HUES6 (cell line): ENCODE measurements around the gene HS3ST3A1.
"Not testable (repeated sequence)": the region's sequence is repeated elsewhere in the genome, so short reads cannot be mapped to it uniquely, and the experiment has no call there.

Experiments
- H3K27ac ChIP-seq: 2 replicates; pipeline ENCODE4 v1.7.0; 2013; ENCODE audit warnings: low read depth, mild to moderate bottlenecking, low read length, inconsistent platforms
- H3K27me3 ChIP-seq: 2 replicates; pipeline ENCODE4 v1.6.1; 2013; ENCODE audit warnings: low read length; ENCODE audit not compliant: control insufficient read depth, insufficient read depth
- H3K36me3 ChIP-seq: 2 replicates; pipeline ENCODE4 v1.6.1; 2013; ENCODE audit warnings: low read length; ENCODE audit not compliant: control insufficient read depth, insufficient read depth
- H3K4me1 ChIP-seq: 2 replicates; pipeline ENCODE4 v1.6.1; 2013; ENCODE audit warnings: low read length; ENCODE audit not compliant: control insufficient read depth, insufficient read depth
- H3K4me3 ChIP-seq: 2 replicates; pipeline ENCODE4 v1.5.1; 2013; ENCODE audit warnings: low read depth, low read length
- H3K9ac ChIP-seq: one replicate; pipeline ENCODE4 v1.6.1; 2013; ENCODE audit warnings: mild to moderate bottlenecking, low read length
- H3K9me3 ChIP-seq: 2 replicates; pipeline ENCODE4 v1.6.1; 2013; ENCODE audit warnings: low read depth, low read length; ENCODE audit not compliant: control insufficient read depth, insufficient read depth

Gene HS3ST3A1

GRCh38 chr17:13550291-13550690 is 51.4 kb downstream of the HS3ST3A1 start:
- Histone ChIP-seq H3K9ac (no peak overlapping the region), H3K27me3 (no peaks in the 10 kb centered on the region), H3K36me3 (peaks cover 9% of the 10 kb centered on the region), H3K9me3 (peaks cover 7% of the 10 kb centered on the region; the same call in 1 of the 2 replicates), H3K4me1 (no peaks in the 10 kb centered on the region; the same call in 1 of the 2 replicates), H3K4me3 (no peak overlapping the region), H3K27ac (no peak overlapping the region)

DNA sequence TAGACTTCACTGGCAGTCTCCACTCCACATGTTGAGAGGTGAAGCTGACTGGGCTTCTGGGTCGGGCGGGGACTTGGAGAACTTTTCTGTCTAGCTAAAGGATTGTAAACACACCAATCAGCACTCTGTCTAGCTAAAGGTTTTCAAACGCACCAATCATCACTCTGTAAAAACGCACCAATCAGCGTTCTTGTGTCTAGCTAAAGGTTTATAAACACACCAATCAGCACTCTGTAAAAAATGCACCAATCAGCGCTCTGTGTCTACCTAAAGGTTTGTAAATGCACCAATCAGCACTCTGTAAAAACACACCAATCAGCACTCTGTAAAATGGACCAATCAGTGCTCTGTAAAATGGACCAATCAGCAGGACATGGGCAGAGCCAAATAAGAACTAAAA is 53.2 kb downstream of the HS3ST3A1 start:
- not testable (repeated sequence) for H3K9ac ChIP-seq, H3K36me3 ChIP-seq, H3K9me3 ChIP-seq, H3K27ac ChIP-seq, H3K27me3 ChIP-seq, H3K4me3 ChIP-seq, H3K4me1 ChIP-seq

DNA sequence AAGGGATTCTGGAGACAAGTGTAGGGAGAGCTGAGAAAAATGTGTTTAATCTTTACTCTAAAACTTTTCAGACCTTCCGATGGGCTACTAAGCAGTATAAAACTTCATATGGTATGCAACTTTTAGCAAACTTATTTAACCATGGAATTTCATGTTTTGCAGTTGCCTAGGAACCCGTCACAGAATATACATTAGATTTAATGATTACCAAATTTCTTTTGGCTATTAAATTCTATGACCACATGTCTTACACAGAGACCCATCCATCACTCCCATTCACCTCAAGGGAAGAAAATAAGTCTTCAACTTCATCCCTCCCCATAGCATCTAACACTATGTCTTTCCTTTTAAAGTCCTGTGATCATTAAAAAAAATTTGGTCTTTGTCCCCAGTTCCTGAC is 54.9 kb downstream of the HS3ST3A1 start:
- Histone ChIP-seq H3K36me3 (peaks cover 9% of the 10 kb centered on the region; the same call in 1 of the 2 replicates), H3K9me3 (peaks cover 4% of the 10 kb centered on the region; the same call in 1 of the 2 replicates), H3K27me3 (no peaks in the 10 kb centered on the region), H3K27ac (no peak overlapping the region), H3K9ac (no peak overlapping the region), H3K4me3 (no peak overlapping the region), H3K4me1 (no peaks in the 10 kb centered on the region)

GRCh38 chr17:13545941-13546340 is 55.8 kb downstream of the HS3ST3A1 start:
- Histone ChIP-seq H3K9ac (no peak overlapping the region), H3K9me3 (peaks cover 4% of the 10 kb centered on the region; the same call in 1 of the 2 replicates), H3K4me3 (no peak overlapping the region), H3K36me3 (peaks cover 9% of the 10 kb centered on the region; the same call in 1 of the 2 replicates), H3K27ac (no peak overlapping the region), H3K4me1 (no peaks in the 10 kb centered on the region), H3K27me3 (no peaks in the 10 kb centered on the region)

- H3K9ac ChIP-seq = no peak overlapping the region
- H3K27me3 ChIP-seq = no peaks in the 10 kb centered on the region
- H3K36me3 ChIP-seq = 0 out of 2 replicates have a peak, but pooled peaks cover 9% of the 10 kb centered on the region
- H3K9me3 ChIP-seq = no peaks in the 10 kb centered on the region
- H3K27ac ChIP-seq = no peak overlapping the region
- no peak overlapping the region for H3K4me3 ChIP-seq
- H3K4me1 ChIP-seq = no peaks in the 10 kb centered on the region
Measured at GRCh38 chr17:13544765-13545164, 57.0 kb downstream of the HS3ST3A1 start.

- Histone ChIP-seq H3K4me3 (no peak overlapping the region), H3K36me3 (0 out of 2 replicates have a peak, but pooled peaks cover 5% of the 10 kb centered on the region), H3K9ac (no peak overlapping the region), H3K9me3 (peaks cover under 1% of the 10 kb centered on the region; the same call in 1 of the 2 replicates), H3K27ac (no peak overlapping the region), H3K4me1 (no peaks in the 10 kb centered on the region), H3K27me3 (no peaks in the 10 kb centered on the region)
Measured at GRCh38 chr17:13544292-13544691, 57.4 kb downstream of the HS3ST3A1 start.

- H3K4me1 ChIP-seq = no peaks in the 10 kb centered on the region
- no peak overlapping the region for H3K9ac ChIP-seq
- H3K27me3 ChIP-seq = no peaks in the 10 kb centered on the region
- 0 out of 2 replicates have a peak, but pooled peaks cover 5% of the 10 kb centered on the region for H3K36me3 ChIP-seq
- H3K9me3 ChIP-seq = peaks cover 4% of the 10 kb centered on the region; the same call in 1 of the 2 replicates
- H3K4me3 ChIP-seq = no peak overlapping the region
- no peak overlapping the region for H3K27ac ChIP-seq
Measured at GRCh38 chr17:13542636-13543035, 59.1 kb downstream of the HS3ST3A1 start.

GRCh38 chr17:13541032-13541480 is 60.7 kb downstream of the HS3ST3A1 start:
- Histone ChIP-seq H3K27me3 (no peaks in the 10 kb centered on the region), H3K4me1 (no peaks in the 10 kb centered on the region), H3K9me3 (peaks cover 4% of the 10 kb centered on the region; the same call in 1 of the 2 replicates), H3K36me3 (peaks cover 5% of the 10 kb centered on the region; the same call in 1 of the 2 replicates), H3K27ac (no peak overlapping the region), H3K4me3 (no peak overlapping the region), H3K9ac (no peak overlapping the region)

DNA sequence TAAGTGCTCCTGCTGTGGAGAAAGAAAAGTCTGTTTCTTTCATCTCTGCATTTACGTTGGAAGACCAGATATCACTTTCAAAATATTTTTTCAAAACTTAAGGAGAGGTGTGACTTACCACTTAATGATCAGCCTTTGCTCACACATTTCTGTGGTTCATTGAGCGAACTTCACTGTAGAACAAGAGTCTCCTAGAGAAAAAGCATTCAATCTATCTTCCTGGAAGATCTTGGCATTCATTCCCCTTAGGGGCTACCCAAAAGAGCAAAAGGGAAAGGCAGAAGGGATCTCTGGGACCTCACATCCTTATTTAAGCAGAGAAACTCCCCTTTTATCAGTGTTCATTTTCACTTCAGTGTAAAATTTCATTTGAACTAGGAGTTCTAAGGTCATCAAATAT is 61.2 kb downstream of the HS3ST3A1 start:
- no peak overlapping the region for H3K9ac ChIP-seq
- H3K4me1 ChIP-seq = no peaks in the 10 kb centered on the region
- H3K9me3 ChIP-seq = peaks cover 4% of the 10 kb centered on the region; the same call in 1 of the 2 replicates
- no peak overlapping the region for H3K27ac ChIP-seq
- peaks cover 5% of the 10 kb centered on the region; the same call in 1 of the 2 replicates for H3K36me3 ChIP-seq
- no peaks in the 10 kb centered on the region for H3K27me3 ChIP-seq
- H3K4me3 ChIP-seq = no peak overlapping the region

GRCh38 chr17:13539421-13539820 is 62.3 kb downstream of the HS3ST3A1 start:
- no peaks in the 10 kb centered on the region for H3K4me1 ChIP-seq
- no peak overlapping the region for H3K27ac ChIP-seq
- H3K9me3 ChIP-seq = peaks cover 9% of the 10 kb centered on the region
- no peak overlapping the region for H3K9ac ChIP-seq
- H3K27me3 ChIP-seq = no peaks in the 10 kb centered on the region
- peaks cover 5% of the 10 kb centered on the region; the same call in 1 of the 2 replicates for H3K36me3 ChIP-seq
- no peak overlapping the region for H3K4me3 ChIP-seq

GRCh38 chr17:13538841-13539411 is 62.8 kb downstream of the HS3ST3A1 start:
- no peak overlapping the region for H3K9ac ChIP-seq
- no peaks in the 10 kb centered on the region for H3K27me3 ChIP-seq
- no peak overlapping the region for H3K27ac ChIP-seq
- peaks cover 5% of the 10 kb centered on the region; the same call in 1 of the 2 replicates for H3K36me3 ChIP-seq
- no peak overlapping the region for H3K4me3 ChIP-seq
- H3K9me3 ChIP-seq = peaks cover 9% of the 10 kb centered on the region
- no peaks in the 10 kb centered on the region for H3K4me1 ChIP-seq
